Transverse colon (tissue), 4 donors: ENCODE measurements around the gene NEK7. TPM values are rescaled to one million over a fixed set of nuclear protein-coding genes. Genes with fewer than 3 reads are reported as not detected.

Source experiments
- DNase-seq: peaks from one replicate; pipeline ENCODE4 v3.0.0-alpha.2; 2019
- H3K27ac ChIP-seq, 4 donors: fragments of 200-600 bp; sonication (generic); 2 replicates each; pipeline ENCODE4 v1.5.1; 2016 to 2018; ENCODE audit warnings: inconsistent platforms in 4 of 4
- H3K27me3 ChIP-seq: fragments of 200-600 bp; sonication (generic); 2 replicates; pipeline ENCODE4 v1.5.1; 2017; ENCODE audit warnings: inconsistent platforms
- H3K36me3 ChIP-seq, 4 donors: fragments of 200-600 bp; sonication (generic); 2 replicates each; pipeline ENCODE4 v1.5.1; 2017 to 2019; ENCODE audit warnings: inconsistent platforms in 4 of 4
- H3K4me1 ChIP-seq, 4 donors: fragments of 200-600 bp; sonication (generic); 2 replicates each; pipeline ENCODE4 v1.5.1; 2017 to 2020; ENCODE audit warnings: inconsistent platforms in 4 of 4
- H3K4me3 ChIP-seq, 4 donors: fragments of 200-600 bp; sonication (generic); 1 replicate in 1 of 4; 2 replicates in 3 of 4; pipeline versions ENCODE4 v1.5.1 to v1.6.1; 2017 to 2019; ENCODE audit warnings: inconsistent platforms in 4 of 4
- H3K9me3 ChIP-seq, 2 donors: fragments of 200-600 bp; sonication (generic); 2 replicates each; pipeline ENCODE4 v1.5.1; 2017 to 2019; ENCODE audit warnings: inconsistent platforms in 2 of 2
- CTCF ChIP-seq, 5 experiments: fragments of 200-600 bp in 3 of 5; fragments of 450-650 bp in 2 of 5; sonication (generic) in 3 of 5; IDR thresholded peaks; 1 replicate in 2 of 5; 2 replicates in 3 of 5; pipeline ENCODE4 v1.5.1; 2016 to 2017; ENCODE audit warnings: antibody characterized with exemption in 5 of 5, inconsistent platforms in 3 of 5, mild to moderate bottlenecking in 2 of 5, moderate library complexity in 1 of 5
- EP300 ChIP-seq: sonication (generic); formaldehyde crosslinking; IDR thresholded peaks from one replicate; pipeline ENCODE4 v1.6.1; 2017; ENCODE audit warnings: antibody characterized with exemption, low read depth
- POLR2A ChIP-seq: fragments of 450-650 bp; IDR thresholded peaks from one replicate; pipeline ENCODE4 v1.6.1; 2016; ENCODE audit warnings: antibody characterized with exemption, mild to moderate bottlenecking, moderate library complexity
- POLR2AphosphoS5 ChIP-seq, 3 donors: sonication (generic); formaldehyde crosslinking; IDR thresholded peaks; one replicate each; pipeline ENCODE4 v1.6.1; 2016; ENCODE audit warnings: antibody characterized with exemption in 3 of 3
- WGBS, 2 donors: methylation state at CpG; one replicate each; pipeline ENCODE4 v1.1.5; 2018; ENCODE audit warnings: low coverage in 1 of 2; 5-methylcytosine and 5-hydroxymethylcytosine counted together
- in situ Hi-C, 4 donors: fragments of 200-750 bp; cut with MboI; loops; one replicate each; pipeline versions ENCODE4 v1.15.0 to v1.15.1; 2017; ENCODE audit warnings: low sequenced_read_pairs in 3 of 4, low pct_ligation_motif_present in 1 of 4, low pct_unique_long_range_greater_than_20kb in 1 of 4
- intact Hi-C: fragments of 100-400 bp; cut with DNase I; formaldehyde crosslinking; loops from one replicate; pipeline ENCODE4 v1.15.1; 2023; ENCODE audit warnings: low total_unique reads
- total RNA-seq, 4 donors: library from RNA; depleted of rRNA; stranded (reverse); fragments of >200 nt; gene quantifications; one replicate each; pipeline ENCODE4 v1.1.0, GENCODE V29; 2016

NEK7 gene
- total RNA-seq, 4 donors from 2014 or later = 40.4 to 71.0 (median 57.6) TPM

DNA sequence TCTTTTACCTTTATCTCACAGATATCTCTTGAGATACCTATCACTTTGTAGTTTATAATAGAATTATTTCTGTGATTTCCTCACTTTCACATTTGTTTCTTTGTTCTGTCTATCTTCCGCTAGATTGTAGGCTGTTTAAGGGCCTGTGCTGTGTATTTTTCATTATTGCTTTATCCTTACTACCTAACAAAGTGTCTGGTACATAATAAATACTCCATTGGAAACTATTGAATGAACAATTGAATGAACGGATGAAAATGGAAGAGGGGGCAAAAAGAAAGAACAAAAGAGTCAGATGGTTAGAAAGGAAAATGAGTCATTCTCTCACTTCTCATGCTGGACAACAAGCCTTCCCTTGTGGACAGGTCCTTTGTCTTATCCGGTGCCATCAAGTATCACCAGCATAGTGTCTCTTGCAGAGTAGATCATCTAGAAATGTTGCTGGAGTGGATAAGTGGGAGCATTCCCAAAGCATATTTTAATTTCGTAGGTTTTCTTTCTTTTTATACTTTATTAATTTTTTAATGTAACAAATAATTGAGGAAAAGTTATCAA is 159.8 kb downstream of the NEK7 start:
- no peaks in the 10 kb centered on the region for H3K4me1 ChIP-seq
- TF ChIP-seq CTCF (IDR thresholded peaks at IDR 0.05) = no peak
- no peak for TF ChIP-seq POLR2A
- no peak for TF ChIP-seq EP300
- TF ChIP-seq POLR2AphosphoS5 (IDR thresholded peaks at IDR 0.05) = no peak
- intact Hi-C loops = no loop called here
- 95 to 97% methylated on average over 4 of the region's 4 CpGs for WGBS, 2 donors
- H3K27me3 ChIP-seq = no peaks in the 10 kb centered on the region
- no peak overlapping the region for H3K27ac ChIP-seq
- no peak overlapping the region for H3K4me3 ChIP-seq
- no peaks in the 10 kb centered on the region for H3K9me3 ChIP-seq
- peaks cover 0 to 12% (median 0%) of the 10 kb centered on the region in 4 donors for H3K36me3 ChIP-seq
- in situ Hi-C loops = no loop called here
- DNase-seq = no peak

DNA sequence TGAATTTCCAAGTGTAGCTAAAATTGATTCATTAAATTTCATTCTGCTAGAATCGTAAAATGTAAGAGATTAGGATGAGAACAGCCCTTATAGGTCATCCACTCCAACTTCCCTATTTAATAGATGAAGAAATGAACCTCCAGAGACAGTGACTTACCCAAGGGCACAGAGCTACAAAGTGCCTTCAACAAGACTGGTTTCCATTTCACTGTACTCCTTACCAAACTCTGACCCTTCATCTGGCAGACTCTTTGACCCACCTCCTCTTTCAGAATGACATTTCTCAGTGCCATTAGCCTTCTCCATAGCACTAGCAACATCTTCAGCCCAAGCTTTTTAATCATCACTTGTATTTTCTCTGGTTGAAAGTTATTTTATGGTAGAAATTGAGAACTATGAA is 161.3 kb downstream of the NEK7 start:
- no peaks in the 10 kb centered on the region for H3K27me3 ChIP-seq
- H3K9me3 ChIP-seq = no peaks in the 10 kb centered on the region
- intact Hi-C loops = no loop called here
- 86 to 88% methylated on average over 1 of the region's 1 CpG for WGBS, 2 donors
- H3K4me3 ChIP-seq = no peak overlapping the region
- H3K36me3 ChIP-seq = peaks cover 0 to 12% (median 0%) of the 10 kb centered on the region in 4 donors
- TF ChIP-seq EP300 (no peak), POLR2A (no peak), CTCF (IDR thresholded peaks at IDR 0.05) (no peak), POLR2AphosphoS5 (IDR thresholded peaks at IDR 0.05) (no peak)
- no peak overlapping the region for H3K27ac ChIP-seq
- in situ Hi-C loops = no loop called here
- no peaks in the 10 kb centered on the region for H3K4me1 ChIP-seq
- no peak for DNase-seq

GRCh38 chr1:198320759-198321158 is 164.0 kb downstream of the NEK7 start:
- 74 to 76% methylated on average over 6 of the region's 6 CpGs for WGBS, 2 donors
- in situ Hi-C loops = no loop called here

DNA sequence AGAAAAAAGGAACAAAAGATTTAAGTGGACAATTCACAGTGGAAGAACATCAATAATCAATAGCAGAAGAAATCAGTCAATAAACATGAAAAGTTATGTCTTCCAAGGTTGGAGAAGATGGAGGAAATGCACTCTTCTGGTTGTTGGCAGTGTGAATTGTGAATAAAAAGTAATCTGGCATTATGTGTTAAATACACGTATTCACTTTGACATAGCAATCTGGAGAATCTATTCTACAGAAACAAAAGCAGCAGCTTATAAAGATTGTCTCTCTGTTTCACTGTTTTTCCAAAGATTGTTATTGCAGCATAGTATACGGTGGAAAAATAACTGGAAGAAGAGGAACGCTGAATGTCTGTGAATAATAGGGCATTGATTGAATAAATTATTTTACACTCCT is 169.4 kb downstream of the NEK7 start:
- TF ChIP-seq EP300 = no peak
- TF ChIP-seq POLR2AphosphoS5 (IDR thresholded peaks at IDR 0.05) = no peak
- H3K27me3 ChIP-seq = peaks cover 5% of the 10 kb centered on the region
- 73 to 80% methylated on average over 3 of the region's 3 CpGs for WGBS, 2 donors
- H3K36me3 ChIP-seq = no peaks in the 10 kb centered on the region
- DNase-seq = no peak
- intact Hi-C loops (no loop called here), in situ Hi-C loops (no loop called here)
- no peaks in the 10 kb centered on the region for H3K9me3 ChIP-seq
- no peak overlapping the region for H3K27ac ChIP-seq
- no peak overlapping the region for H3K4me3 ChIP-seq
- no peaks in the 10 kb centered on the region for H3K4me1 ChIP-seq

More at GRCh38 chr1:198320759-198321158, 164.0 kb downstream of the NEK7 start:
- Histone ChIP-seq H3K36me3 (peaks cover 0 to 12% (median 0%) of the 10 kb centered on the region in 4 donors), H3K9me3 (no peaks in the 10 kb centered on the region), H3K4me3 (no peak overlapping the region), H3K4me1 (no peaks in the 10 kb centered on the region), H3K27ac (no peak overlapping the region), H3K27me3 (no peaks in the 10 kb centered on the region)
- intact Hi-C loops = no loop called here
- no peak for DNase-seq
- TF ChIP-seq CTCF (IDR thresholded peaks at IDR 0.05) = no peak
- no peak for TF ChIP-seq POLR2A
- TF ChIP-seq POLR2AphosphoS5 (IDR thresholded peaks at IDR 0.05) = no peak
- no peak for TF ChIP-seq EP300

DNA sequence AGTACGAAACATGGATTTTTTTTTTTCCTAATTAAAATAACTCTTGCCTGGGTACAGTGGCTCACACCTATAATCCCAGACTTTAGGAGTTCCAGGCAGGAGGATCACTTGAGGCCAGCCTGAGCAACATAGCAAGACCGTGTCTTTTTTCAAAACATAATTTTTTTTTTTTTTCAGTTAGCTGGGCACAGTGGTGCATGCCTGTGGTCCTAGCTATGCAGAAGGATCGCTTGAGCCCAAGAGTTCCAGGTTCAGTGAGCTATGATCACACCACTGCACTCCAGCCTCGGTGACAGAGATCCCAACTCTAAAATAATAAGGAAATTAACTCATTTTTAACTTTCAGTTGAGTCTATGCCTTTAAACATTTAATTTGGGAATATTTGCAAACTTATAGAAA is 170.1 kb downstream of the NEK7 start:
- no peak overlapping the region for H3K4me3 ChIP-seq
- DNase-seq = no peak
- no peaks in the 10 kb centered on the region for H3K4me1 ChIP-seq
- intact Hi-C loops = no loop called here
- in situ Hi-C loops = no loop called here
- H3K27ac ChIP-seq = no peak overlapping the region
- no peaks in the 10 kb centered on the region for H3K36me3 ChIP-seq
- H3K27me3 ChIP-seq = peaks cover 5% of the 10 kb centered on the region
- 63 to 73% methylated on average over 4 of the region's 4 CpGs for WGBS, 2 donors
- TF ChIP-seq POLR2AphosphoS5 (IDR thresholded peaks at IDR 0.05) (no peak), CTCF (IDR thresholded peaks at IDR 0.05) (no peak), POLR2A (no peak), EP300 (no peak)
- no peaks in the 10 kb centered on the region for H3K9me3 ChIP-seq
